HG02623 (cell line): ENCODE measurements around the gene TMEM147.

ENCODE experiments used
- ATAC-seq: cut with Tn5 transposase; IDR thresholded peaks from one replicate; pipeline ENCODE4 v1.9.1; 2021; ENCODE audit warnings: moderate library complexity; ENCODE audit not compliant: unreplicated experiment

Gene TMEM147, protein sequence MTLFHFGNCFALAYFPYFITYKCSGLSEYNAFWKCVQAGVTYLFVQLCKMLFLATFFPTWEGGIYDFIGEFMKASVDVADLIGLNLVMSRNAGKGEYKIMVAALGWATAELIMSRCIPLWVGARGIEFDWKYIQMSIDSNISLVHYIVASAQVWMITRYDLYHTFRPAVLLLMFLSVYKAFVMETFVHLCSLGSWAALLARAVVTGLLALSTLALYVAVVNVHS

DNA sequence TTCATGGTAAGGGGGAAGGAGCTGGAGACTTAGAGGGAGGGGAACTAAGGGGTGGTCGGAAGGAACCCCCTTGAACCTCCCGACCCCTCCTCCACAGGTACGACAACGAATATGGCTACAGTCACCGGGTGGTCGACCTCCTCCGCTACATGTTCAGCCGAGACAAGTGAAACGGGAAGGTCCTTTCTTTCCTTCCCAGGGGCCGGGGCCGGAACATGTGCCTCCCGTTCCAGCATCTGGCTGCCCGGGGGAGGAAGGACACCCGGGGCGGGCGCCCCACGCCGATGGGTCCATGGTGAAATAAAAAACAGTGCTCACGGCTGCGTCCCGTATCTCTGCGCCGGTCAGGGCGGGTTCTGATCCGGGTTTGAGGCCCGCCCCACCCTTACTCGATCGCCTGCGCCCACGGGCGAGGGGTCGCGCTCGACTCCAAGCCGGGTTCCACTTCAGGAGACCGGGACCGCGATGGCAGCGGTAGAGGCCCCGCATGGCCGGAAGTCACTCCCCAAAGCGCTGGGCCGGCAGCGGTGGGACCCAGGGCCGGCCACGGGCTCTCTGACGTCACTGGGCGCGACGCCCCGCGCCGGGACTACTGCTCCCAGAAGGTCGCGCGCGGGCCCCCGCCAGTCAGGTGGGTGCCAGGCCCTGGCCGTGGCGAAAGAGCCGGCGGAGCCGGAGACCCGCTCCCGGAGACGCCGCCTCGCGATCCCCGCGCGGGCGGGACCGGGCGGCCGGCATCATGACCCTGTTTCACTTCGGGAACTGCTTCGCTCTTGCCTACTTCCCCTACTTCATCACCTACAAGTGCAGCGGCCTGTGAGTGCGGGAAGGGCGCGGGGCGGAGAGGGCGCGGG is at the start of gene TMEM147:
Gene TMEM147, plus strand, starts transcription at position 626 of the 854 bp plus-strand sequence. Its CDS starts 114 bp downstream, at position 740.
- peak; percentile 84 for ATAC-seq

GRCh38 chr19:35497406-35497805 is 48.0 kb upstream of the TMEM147 start:
- ATAC-seq, result no peak

GRCh38 chr19:35498220-35498619 is 47.2 kb upstream of the TMEM147 start:
- no peak for ATAC-seq

DNA sequence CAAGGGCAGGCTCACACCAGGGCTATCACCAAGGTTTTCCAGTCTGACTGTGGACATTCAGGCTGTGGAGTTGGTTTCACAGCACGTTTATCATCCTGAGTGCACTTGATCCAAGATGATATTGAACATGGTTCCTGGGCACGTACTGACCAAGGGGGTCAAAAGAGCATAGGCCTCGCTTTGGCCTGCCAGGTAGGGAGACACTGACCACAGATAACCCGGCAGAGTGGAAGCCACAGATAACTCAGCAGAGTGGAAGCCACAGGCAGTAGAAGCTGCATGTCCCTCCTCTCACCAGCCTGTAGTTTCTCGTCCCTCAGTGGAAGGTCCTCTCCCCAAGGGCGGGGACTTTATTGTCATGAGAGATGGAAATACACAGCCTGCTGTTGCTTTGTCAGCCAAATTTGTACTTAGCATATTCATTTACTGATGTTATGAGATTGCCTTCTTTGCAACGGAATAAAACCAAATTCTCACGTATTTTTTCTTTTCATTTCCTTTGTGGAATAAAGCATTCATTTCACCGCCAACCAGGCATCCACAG is 46.4 kb upstream of the TMEM147 start:
- ATAC-seq, result no peak

DNA sequence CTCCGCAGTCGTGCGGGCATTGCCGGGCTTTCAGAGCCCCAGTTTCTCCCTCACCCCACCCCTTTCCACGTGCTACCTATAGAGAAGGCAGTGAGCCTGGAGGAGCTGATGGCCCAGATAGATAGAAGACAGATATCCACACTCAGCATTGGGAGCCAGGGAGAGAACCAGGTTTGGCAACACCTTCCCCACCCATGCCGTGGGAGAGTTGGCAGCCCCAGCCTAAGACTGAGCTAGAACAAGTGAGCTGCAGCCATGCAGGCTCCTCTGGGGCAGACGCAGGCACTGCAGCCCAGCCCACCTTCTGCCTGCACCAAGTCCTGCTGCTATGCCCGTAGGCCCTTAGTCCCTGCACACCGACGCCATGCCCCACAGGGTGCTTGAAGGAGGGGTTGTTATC is 44.8 kb upstream of the TMEM147 start:
- no peak for ATAC-seq

GRCh38 chr19:35501684-35502083 is 43.7 kb upstream of the TMEM147 start:
- ATAC-seq, result no peak

DNA sequence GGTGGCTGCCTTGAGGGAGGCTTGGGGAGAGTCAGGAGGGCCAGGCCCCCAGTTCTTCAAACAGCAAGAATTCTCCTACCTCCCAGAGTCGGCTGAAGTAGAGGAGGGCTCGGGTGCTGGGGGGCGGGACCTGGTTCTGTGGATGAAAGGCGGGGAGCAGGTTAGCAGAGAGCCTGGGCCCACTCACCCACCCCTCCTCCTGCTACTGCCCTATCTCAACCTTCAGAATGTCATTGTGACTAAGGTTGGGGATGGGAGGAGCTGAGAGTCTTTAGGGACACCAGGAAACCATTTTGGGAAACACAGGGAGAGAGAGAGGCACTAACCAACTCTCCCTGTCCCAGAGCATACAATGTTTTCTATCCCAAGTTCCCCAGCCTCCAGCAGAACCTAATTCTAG is 42.7 kb upstream of the TMEM147 start:
- ATAC-seq, result no peak

DNA sequence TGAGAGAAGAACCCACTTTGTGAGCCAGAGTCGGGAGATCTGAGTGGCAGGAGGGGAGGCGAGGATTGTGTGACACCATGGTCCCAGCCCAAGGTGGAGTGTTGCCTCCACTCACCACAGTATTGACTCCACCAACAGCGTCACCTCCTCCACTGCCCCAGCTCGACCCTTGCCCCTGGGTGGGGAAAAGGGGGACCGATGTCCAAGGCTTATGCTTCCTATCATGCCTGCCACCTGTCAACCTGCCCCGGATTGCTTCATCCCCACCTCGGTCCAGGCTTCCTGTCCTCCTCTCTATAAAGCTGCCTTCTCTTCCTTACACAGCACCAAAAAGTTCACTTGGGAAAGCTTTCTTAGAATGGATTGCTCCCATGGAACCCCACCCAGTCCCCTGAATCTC is 39.4 kb upstream of the TMEM147 start:
- no peak for ATAC-seq

GRCh38 chr19:35507561-35507960 is 37.9 kb upstream of the TMEM147 start:
- ATAC-seq, result no peak

GRCh38 chr19:35508129-35508528 is 37.3 kb upstream of the TMEM147 start:
- ATAC-seq, result no peak

GRCh38 chr19:35509018-35509652 is 36.3 kb upstream of the TMEM147 start:
- no peak for ATAC-seq

DNA sequence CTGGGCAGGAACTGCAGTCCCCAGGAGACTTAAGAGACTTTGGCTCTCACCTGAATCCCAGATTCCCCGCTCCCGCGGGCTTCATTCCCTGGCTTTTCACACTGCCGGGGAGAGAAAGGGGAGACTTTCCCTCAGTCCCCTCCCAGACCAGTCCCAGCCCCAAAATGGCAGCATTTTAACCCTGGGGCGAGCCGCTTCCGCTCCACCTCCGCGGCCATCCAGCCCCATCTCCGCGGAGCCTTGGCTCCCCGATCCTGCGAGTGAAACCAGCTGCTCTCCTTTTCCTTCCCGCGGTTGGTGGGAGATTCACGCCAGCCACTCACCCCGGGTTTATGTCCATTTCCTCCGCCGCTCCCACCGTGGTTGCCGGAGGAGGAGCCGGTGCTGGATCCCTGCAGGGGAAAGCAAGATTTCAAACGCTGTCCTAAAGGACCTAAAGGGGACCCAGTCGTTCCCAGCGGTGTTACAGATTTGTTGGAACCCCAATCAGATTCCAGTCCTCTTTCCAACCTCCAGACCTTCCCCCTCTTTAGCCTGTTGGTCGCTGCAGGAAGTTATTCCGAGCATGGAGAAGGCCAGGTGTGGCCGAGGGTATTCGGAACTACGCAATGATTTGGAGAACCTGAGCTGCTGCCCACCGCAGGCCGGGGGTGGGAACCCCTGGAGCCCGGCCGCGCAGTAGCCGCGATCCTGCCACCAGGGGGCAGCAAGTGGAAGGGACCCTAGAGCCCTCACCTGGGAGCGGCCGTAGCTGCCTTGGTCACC is 35.4 kb upstream of the TMEM147 start:
- no peak for ATAC-seq

DNA sequence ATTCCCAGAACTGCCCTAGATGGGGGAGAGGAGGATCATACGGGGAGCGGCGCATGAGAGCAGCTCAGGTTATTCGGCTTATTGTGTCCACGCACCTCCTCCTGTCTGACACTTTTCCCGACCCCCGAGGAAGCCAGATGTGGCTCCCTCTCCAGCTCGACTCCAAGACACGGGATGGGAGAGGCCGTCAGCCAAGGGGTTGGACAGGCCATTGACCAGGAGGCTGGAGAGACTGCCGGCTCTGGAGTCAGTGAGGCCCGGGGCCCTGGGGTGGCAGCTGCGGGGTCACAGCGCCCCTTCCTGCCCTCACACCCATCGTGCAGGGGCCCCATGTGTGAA is 34.8 kb upstream of the TMEM147 start:
- no peak for ATAC-seq

DNA sequence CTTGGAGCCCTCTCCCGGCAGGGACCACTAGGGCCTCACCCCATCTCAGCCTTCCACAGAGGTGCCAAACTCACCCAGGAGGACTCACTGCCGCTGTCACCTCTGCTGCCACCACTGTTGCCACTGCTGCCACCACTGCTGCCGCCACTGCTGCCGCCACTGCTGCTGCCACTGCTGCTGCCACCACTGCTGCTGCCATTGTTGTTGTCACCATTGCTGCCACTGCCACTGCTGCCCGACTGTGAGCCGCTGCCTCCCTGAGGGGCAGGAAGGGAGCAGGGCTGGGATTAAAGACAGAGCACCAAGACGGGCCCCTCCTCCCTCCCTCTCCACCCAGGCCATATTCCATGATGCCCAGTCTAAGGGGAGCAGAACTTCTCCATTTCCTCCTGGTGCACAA is 34.1 kb upstream of the TMEM147 start:
- ATAC-seq, result no peak

GRCh38 chr19:35512831-35513627 is 32.4 kb upstream of the TMEM147 start:
- no peak for ATAC-seq

- ATAC-seq, result no peak
Measured at GRCh38 chr19:35513628-35514281, 31.7 kb upstream of the TMEM147 start, which contains the start of gene DMKN. Gene DMKN, minus strand, starts transcription at chr19:35513649. Its CDS starts 174 bp downstream, at chr19:35513475.

GRCh38 chr19:35514282-35514809 is 31.1 kb upstream of the TMEM147 start:
- no peak for ATAC-seq

GRCh38 chr19:35516310-35516709 is 29.1 kb upstream of the TMEM147 start:
- ATAC-seq, result no peak

- no peak for ATAC-seq
Measured at GRCh38 chr19:35517342-35517741, 28.1 kb upstream of the TMEM147 start.
